Psoas muscle (tissue), 8 donors: ENCODE measurements around the gene SMTNL2. TPM values are rescaled to one million over a fixed set of nuclear protein-coding genes. Genes with fewer than 3 reads are reported as not detected.

Experiments used
- ATAC-seq, 4 donors: fragments of 200-7000 bp; cut with Tn5 transposase; one replicate each; pipeline ENCODE4 v1.9.1; 2020; ENCODE audit warnings: moderate library complexity in 3 of 4, mild to moderate bottlenecking in 2 of 4
- DNase-seq, 2 donors: peaks; one replicate each; pipeline ENCODE4 v3.0.0-alpha.2; 2020
- H3K27ac ChIP-seq: fragments of 200-600 bp; one replicate; pipeline ENCODE4 v1.8.0; 2022
- H3K27me3 ChIP-seq, 3 donors: fragments of 200-600 bp in 1 of 3; one replicate each; pipeline versions ENCODE4 v1.6.1 to v1.8.0; 2013 to 2022; ENCODE audit warnings: low read length in 2 of 3, mild to moderate bottlenecking in 2 of 3, moderate library complexity in 1 of 3; ENCODE audit not compliant: insufficient read depth in 3 of 3
- H3K36me3 ChIP-seq, 2 donors: fragments of 200-600 bp in 1 of 2; one replicate each; pipeline versions ENCODE4 v1.6.1 to v1.8.0; 2013 to 2022; ENCODE audit warnings: low read depth in 1 of 2, mild to moderate bottlenecking in 1 of 2, moderate library complexity in 1 of 2; ENCODE audit not compliant: insufficient read depth in 1 of 2
- H3K4me1 ChIP-seq: fragments of 200-600 bp; one replicate; pipeline ENCODE4 v1.8.0; 2022
- H3K4me3 ChIP-seq: fragments of 200-600 bp; one replicate; pipeline ENCODE4 v1.8.0; 2022; ENCODE audit warnings: mild to moderate bottlenecking
- H3K9me3 ChIP-seq: fragments of 200-600 bp; one replicate; pipeline ENCODE4 v1.8.0; 2022
- CTCF ChIP-seq: fragments of 200-600 bp; IDR thresholded peaks from one replicate; pipeline ENCODE4 v1.8.0; 2022; ENCODE audit warnings: antibody characterized with exemption
- WGBS, 3 donors: extraction: QIAGEN DNeasy Blood & Tissue Kit; methylation state at CpG; one replicate each; pipeline versions ENCODE4 v1.1.6 to v1.1.7; 2013; 5-methylcytosine and 5-hydroxymethylcytosine counted together
- intact Hi-C, 2 donors: fragments of 100-400 bp; cut with DNase I; formaldehyde crosslinking; loops; one replicate each; pipeline versions ENCODE4 v1.11.0 to v1.14.2; 2022
- polyA plus RNA-seq, 3 donors: library from polyadenylated mRNA; stranded (reverse); fragments of 200-250 nt; gene quantifications; one replicate each; pipeline ENCODE4 v1.2.3, GENCODE V29; 2013
- total RNA-seq, 4 donors: library from RNA; stranded (reverse); fragmentation: NEBNext Ultra II Directional in 2 of 4; extraction: Animal tissue kit (Norgen Biotek cat#: 25700) in 2 of 4; gene quantifications; one replicate each; pipeline versions ENCODE4 v1.2.1 to v1.2.4, GENCODE V29; 2021 to 2023
- donor health status: healthy with polysubstance abuse.
- donor health status: DM: no; HTN: no; CAD: no; lungs with moderate emphysema.
- donor health status: Bipolar disorder and iron deficiency.
- donor health status: healthy.
- donor health status: DM: yes; HTN: yes; CAD: no.
- donor health status: DM: no; HTN: no; CAD: no.
- donor health status: DM: no; HTN: no; CAD: no.
- donor health status: DM: yes; HTN: yes; CAD: no.

The SMTNL2 gene
- total and polyA plus RNA-seq, 7 donors, result 20.7 to 524 (median 318) TPM

GRCh38 chr17:4617090-4617489, 32.8 kb downstream of the SMTNL2 start:
- intact Hi-C loops, result loop anchor here in 1 of 2 donors (5.0 kb wide), 1 partner anchor 35 kb away; the partner anchor contains the start of gene SMTNL2
- H3K27me3 ChIP-seq, result no peaks in the 10 kb centered on the region
- ATAC-seq (peak; percentile 32 to 47 (median 38)), DNase-seq (no peak)
- H3K9me3 ChIP-seq, result peaks cover 7% of the 10 kb centered on the region
- no peak overlapping the region for H3K4me3 ChIP-seq
- H3K4me1 ChIP-seq, result peaks cover 16% of the 10 kb centered on the region
- H3K27ac ChIP-seq, result peak overlapping the region; percentile 84
- no peak for TF ChIP-seq CTCF
- 58 to 91% (median 72%) methylated on average over 17 of the region's 17 CpGs for WGBS, 3 donors
- H3K36me3 ChIP-seq, result no peaks in the 10 kb centered on the region

- peaks cover 16% of the 10 kb centered on the region for H3K4me1 ChIP-seq
- ATAC-seq, result peak; percentile 67 to 78 (median 72)
- peak in 1 of 2 donors; percentile 68 for DNase-seq
- 28 to 47% (median 37%) methylated on average over 15 of the region's 15 CpGs for WGBS, 3 donors
- peak overlapping the region; percentile 2 for H3K4me3 ChIP-seq
- no peak for TF ChIP-seq CTCF
- intact Hi-C loops, result loop anchor here in 1 of 2 donors (5.0 kb wide), 1 partner anchor 35 kb away; the partner anchor contains the start of gene SMTNL2
- peaks cover 9% of the 10 kb centered on the region for H3K9me3 ChIP-seq
- H3K27ac ChIP-seq, result peak overlapping the region; percentile 84
- H3K36me3 ChIP-seq, result no peaks in the 10 kb centered on the region
- H3K27me3 ChIP-seq, result no peaks in the 10 kb centered on the region
These were observed 33.4 kb downstream of the SMTNL2 start for GRCh38 chr17:4617590-4618351.

GRCh38 chr17:4620531-4621101, 36.3 kb downstream of the SMTNL2 start:
- intact Hi-C loops, result loop anchor here in 1 of 2 donors (5.0 kb wide), 1 partner anchor 38 kb away; the partner anchor contains the start of gene SMTNL2
- H3K4me3 ChIP-seq, result no peak overlapping the region
- ATAC-seq (no peak), DNase-seq (no peak)
- TF ChIP-seq CTCF, result no peak
- peaks cover 27% of the 10 kb centered on the region for H3K4me1 ChIP-seq
- peaks cover 9% of the 10 kb centered on the region for H3K9me3 ChIP-seq
- H3K36me3 ChIP-seq, result no peaks in the 10 kb centered on the region
- H3K27ac ChIP-seq, result no peak overlapping the region
- no peaks in the 10 kb centered on the region for H3K27me3 ChIP-seq
- 94 to 100% (median 98%) methylated on average over 4 of the region's 4 CpGs for WGBS, 3 donors

GRCh38 chr17:4622375-4622774, 38.0 kb downstream of the SMTNL2 start:
- Histone ChIP-seq H3K4me3 (no peak overlapping the region), H3K36me3 (no peaks in the 10 kb centered on the region), H3K27ac (no peak overlapping the region), H3K4me1 (peaks cover 21% of the 10 kb centered on the region), H3K27me3 (no peaks in the 10 kb centered on the region), H3K9me3 (peaks cover 9% of the 10 kb centered on the region)
- intact Hi-C loops, result loop anchor here in 1 of 2 donors (5.0 kb wide), 1 partner anchor 40 kb away; the partner anchor contains the start of gene SMTNL2
- TF ChIP-seq CTCF, result no peak
- no peak for DNase-seq
- WGBS, 3 donors, result 96 to 100% (median 98%) methylated on average over 1 of the region's 1 CpG
- no peak for ATAC-seq
